HEK293 (cell line): ENCODE data around the gene SLC8A1.

Source experiments
- CTCF ChIA-PET: fragments of 350-600 bp; formaldehyde crosslinking; extraction: SDS; loops from one replicate; lab custom pipeline; 2021; ENCODE audit warnings: antibody characterized with exemption; lab: Yijun Ruan, JAX
- POLR2A ChIA-PET: fragments of 300-600 bp; formaldehyde crosslinking; extraction: SDS; loops from one replicate; lab custom pipeline; 2020; ENCODE audit warnings: antibody characterized with exemption, inconsistent platforms; lab: Yijun Ruan, JAX
- H3K27ac ChIP-seq: fragments of 200-500 bp; sonication (Bioruptor generic); 2 replicates; pipeline ENCODE4 v1.5.1; 2014; ENCODE audit warnings: low read depth, low read length, control low read depth, inconsistent platforms; ENCODE audit errors: extremely low read depth
- H3K36me3 ChIP-seq, 2 experiments: fragments of 200-500 bp in 1 of 2; sonication (Bioruptor generic) in 1 of 2; 1 replicate in 1 of 2; 2 replicates in 1 of 2; pipeline ENCODE4 v1.5.1; 2014 to 2017; ENCODE audit warnings: inconsistent platforms in 2 of 2, low read length in 2 of 2; ENCODE audit not compliant: control insufficient read depth in 2 of 2, insufficient read depth in 1 of 2
- H3K4me1 ChIP-seq: fragments of 200-500 bp; sonication (Bioruptor generic); 2 replicates; pipeline ENCODE4 v1.5.1; 2014; ENCODE audit warnings: mild to moderate bottlenecking, low read length, inconsistent platforms; ENCODE audit not compliant: control insufficient read depth, insufficient read depth
- H3K4me3 ChIP-seq: 2 replicates; pipeline ENCODE4 v1.5.1; 2011; ENCODE audit warnings: low read depth, mild to moderate bottlenecking, control low read depth, low read length, moderate library complexity
- H3K9me3 ChIP-seq: fragments of 200-500 bp; sonication (Bioruptor generic); 2 replicates; pipeline ENCODE4 v1.5.1; 2014; ENCODE audit warnings: low read depth, low read length, inconsistent platforms; ENCODE audit not compliant: control insufficient read depth, insufficient read depth
- BCL11A ChIP-seq: fragments of 450-650 bp; formaldehyde crosslinking; IDR thresholded peaks from 2 replicates; pipeline ENCODE4 v1.5.1; 2016; ENCODE audit warnings: low read depth, missing biosample characterization, missing genetic modification characterization
- GLI4 ChIP-seq: fragments of 450-650 bp; formaldehyde crosslinking; IDR thresholded peaks from 2 replicates; pipeline ENCODE4 v1.5.1; 2016; ENCODE audit warnings: missing biosample characterization, missing genetic modification characterization
- GLIS1 ChIP-seq: fragments of 450-650 bp; formaldehyde crosslinking; IDR thresholded peaks from 2 replicates; pipeline ENCODE4 v1.5.1; 2016; ENCODE audit warnings: missing biosample characterization, missing genetic modification characterization
- HOXD13 ChIP-seq: sonication (generic); formaldehyde crosslinking; IDR thresholded peaks from 2 replicates; pipeline ENCODE4 v1.8.0; 2022; ENCODE audit warnings: missing genetic modification reagents, borderline replicate concordance
- OVOL3 ChIP-seq: fragments of 450-650 bp; formaldehyde crosslinking; IDR thresholded peaks from 2 replicates; pipeline ENCODE4 v1.5.1; 2016; ENCODE audit warnings: missing biosample characterization, missing genetic modification characterization
- REST ChIP-seq: fragments of 450-650 bp; formaldehyde crosslinking; IDR thresholded peaks from 2 replicates; pipeline ENCODE4 v1.5.1; 2016; ENCODE audit warnings: missing biosample characterization, missing genetic modification characterization
- SCRT1 ChIP-seq: fragments of 450-650 bp; formaldehyde crosslinking; IDR thresholded peaks from 2 replicates; pipeline ENCODE4 v1.5.1; 2016; ENCODE audit warnings: missing biosample characterization, missing genetic modification characterization, borderline replicate concordance
- ZBTB44 ChIP-seq: fragments of 450-650 bp; IDR thresholded peaks from 2 replicates; pipeline ENCODE4 v1.5.1; 2018; ENCODE audit warnings: missing biosample characterization, mild to moderate bottlenecking, missing genetic modification characterization
- ZNF10 ChIP-seq: fragments of 450-650 bp; formaldehyde crosslinking; IDR thresholded peaks from 2 replicates; pipeline ENCODE4 v1.5.1; 2017; ENCODE audit warnings: missing biosample characterization, missing genetic modification characterization
- ZNF114 ChIP-seq: fragments of 450-650 bp; formaldehyde crosslinking; IDR thresholded peaks from 2 replicates; pipeline ENCODE4 v1.5.0; 2017; ENCODE audit warnings: missing biosample characterization, missing genetic modification characterization
- ZNF133 ChIP-seq: fragments of 450-650 bp; formaldehyde crosslinking; IDR thresholded peaks from 2 replicates; pipeline ENCODE4 v1.5.1; 2016; ENCODE audit warnings: missing biosample characterization, missing genetic modification characterization
- ZNF202 ChIP-seq: fragments of 450-650 bp; formaldehyde crosslinking; IDR thresholded peaks from 2 replicates; pipeline ENCODE4 v1.5.1; 2016; ENCODE audit warnings: missing biosample characterization, missing genetic modification characterization, borderline replicate concordance
- ZNF23 ChIP-seq: fragments of 450-650 bp; formaldehyde crosslinking; IDR thresholded peaks from 2 replicates; pipeline ENCODE4 v1.5.1; 2016; ENCODE audit warnings: missing biosample characterization, missing genetic modification characterization, borderline replicate concordance
- ZNF266 ChIP-seq: fragments of 450-650 bp; formaldehyde crosslinking; IDR thresholded peaks from 2 replicates; pipeline ENCODE4 v1.5.1; 2016; ENCODE audit warnings: missing biosample characterization, missing genetic modification characterization, low read depth
- ZNF366 ChIP-seq: fragments of 450-650 bp; formaldehyde crosslinking; conservative IDR thresholded peaks from 2 replicates; pipeline ENCODE4 v1.5.1; 2016; ENCODE audit warnings: missing biosample characterization, missing genetic modification characterization
- ZNF391 ChIP-seq: fragments of 450-650 bp; formaldehyde crosslinking; IDR thresholded peaks from 2 replicates; pipeline ENCODE4 v1.5.1; 2016; ENCODE audit warnings: low read depth, missing biosample characterization, missing genetic modification characterization, borderline replicate concordance
- ZNF423 ChIP-seq: fragments of 450-650 bp; formaldehyde crosslinking; IDR thresholded peaks from 2 replicates; pipeline ENCODE4 v1.5.1; 2016; ENCODE audit warnings: missing biosample characterization, missing genetic modification characterization
- ZNF426 ChIP-seq: fragments of 450-650 bp; formaldehyde crosslinking; IDR thresholded peaks from 2 replicates; pipeline ENCODE4 v1.5.1; 2017; ENCODE audit warnings: missing biosample characterization, missing genetic modification characterization, mild to moderate bottlenecking, inconsistent platforms, moderate library complexity
- ZNF48 ChIP-seq: fragments of 450-650 bp; formaldehyde crosslinking; IDR thresholded peaks from 2 replicates; pipeline ENCODE4 v1.5.1; 2016; ENCODE audit warnings: missing biosample characterization, missing genetic modification characterization
- ZNF530 ChIP-seq: fragments of 450-650 bp; formaldehyde crosslinking; IDR thresholded peaks from 2 replicates; pipeline ENCODE4 v1.5.1; 2016; ENCODE audit warnings: low read depth, missing biosample characterization, missing genetic modification characterization
- ZNF544 ChIP-seq: fragments of 450-650 bp; formaldehyde crosslinking; IDR thresholded peaks from 2 replicates; pipeline ENCODE4 v1.5.0; 2017; ENCODE audit warnings: missing biosample characterization, missing genetic modification characterization
- ZNF560 ChIP-seq: fragments of 450-650 bp; formaldehyde crosslinking; IDR thresholded peaks from 2 replicates; pipeline ENCODE4 v1.5.1; 2017; ENCODE audit warnings: missing biosample characterization, missing genetic modification characterization, borderline replicate concordance
- ZNF610 ChIP-seq: fragments of 450-650 bp; formaldehyde crosslinking; IDR thresholded peaks from 2 replicates; pipeline ENCODE4 v1.5.1; 2016; ENCODE audit warnings: missing biosample characterization, missing genetic modification characterization, borderline replicate concordance
- ZNF639 ChIP-seq: fragments of 450-650 bp; formaldehyde crosslinking; IDR thresholded peaks from 2 replicates; pipeline ENCODE4 v1.5.1; 2016; ENCODE audit warnings: missing biosample characterization, missing genetic modification characterization

SLC8A1 gene

GRCh38 chr2:40419364-40419762, 32.5 kb downstream of the SLC8A1 start:
- no peak overlapping the region for H3K4me3 ChIP-seq
- ChIA-PET CTCF (no interaction called here), POLR2A (no interaction called here)
- H3K4me1 ChIP-seq: no peaks in the 10 kb centered on the region
- no peak for TF ChIP-seq BCL11A (tag by site-specific recombination)
- TF ChIP-seq ZNF544 (tag by site-specific recombination): no peak
- TF ChIP-seq GLIS1: no peak
- no peak for TF ChIP-seq ZNF133
- no peak for TF ChIP-seq REST (tag by site-specific recombination)
- TF ChIP-seq ZNF266 (tag by site-specific recombination): no peak
- no peak for TF ChIP-seq HOXD13
- TF ChIP-seq ZNF426 (tag by site-specific recombination): no peak
- TF ChIP-seq ZNF391 (tag by site-specific recombination): no peak
- TF ChIP-seq ZNF366: no peak
- no peak for TF ChIP-seq ZBTB44 (tag by site-specific recombination)
- no peak for TF ChIP-seq ZNF610
- no peak for TF ChIP-seq ZNF10
- H3K27ac ChIP-seq: no peak overlapping the region
- no peaks in the 10 kb centered on the region for H3K9me3 ChIP-seq
- no peaks in the 10 kb centered on the region for H3K36me3 ChIP-seq

- ChIA-PET POLR2A (no interaction called here), CTCF (no interaction called here)
- TF ChIP-seq ZNF202 (tag by site-specific recombination) (no peak), ZNF114 (tag by site-specific recombination) (no peak), ZNF48 (tag by site-specific recombination) (no peak), OVOL3 (tag by site-specific recombination) (no peak), ZNF560 (tag by site-specific recombination) (no peak), ZNF423 (tag by site-specific recombination) (no peak), ZNF639 (no peak), GLI4 (tag by site-specific recombination) (no peak), ZNF530 (tag by site-specific recombination) (no peak), SCRT1 (tag by site-specific recombination) (no peak), ZNF23 (tag by site-specific recombination) (no peak)
- no peaks in the 10 kb centered on the region for H3K4me1 ChIP-seq
- no peaks in the 10 kb centered on the region for H3K9me3 ChIP-seq
- H3K4me3 ChIP-seq: no peak overlapping the region
- no peak overlapping the region for H3K27ac ChIP-seq
- no peaks in the 10 kb centered on the region for H3K36me3 ChIP-seq
Measured at GRCh38 chr2:40418614-40419363, 33.1 kb downstream of the SLC8A1 start.
